ENCODE measurements around the gene SCART1.
"Not testable (repeated sequence)": the region's sequence is repeated elsewhere in the genome, so short reads cannot be mapped to it uniquely, and the experiment has no call there.

SCART1 gene

GRCh38 chr10:133438711-133439273, 15.0 kb upstream of the SCART1 start:
- DNase-seq: no peak

DNA sequence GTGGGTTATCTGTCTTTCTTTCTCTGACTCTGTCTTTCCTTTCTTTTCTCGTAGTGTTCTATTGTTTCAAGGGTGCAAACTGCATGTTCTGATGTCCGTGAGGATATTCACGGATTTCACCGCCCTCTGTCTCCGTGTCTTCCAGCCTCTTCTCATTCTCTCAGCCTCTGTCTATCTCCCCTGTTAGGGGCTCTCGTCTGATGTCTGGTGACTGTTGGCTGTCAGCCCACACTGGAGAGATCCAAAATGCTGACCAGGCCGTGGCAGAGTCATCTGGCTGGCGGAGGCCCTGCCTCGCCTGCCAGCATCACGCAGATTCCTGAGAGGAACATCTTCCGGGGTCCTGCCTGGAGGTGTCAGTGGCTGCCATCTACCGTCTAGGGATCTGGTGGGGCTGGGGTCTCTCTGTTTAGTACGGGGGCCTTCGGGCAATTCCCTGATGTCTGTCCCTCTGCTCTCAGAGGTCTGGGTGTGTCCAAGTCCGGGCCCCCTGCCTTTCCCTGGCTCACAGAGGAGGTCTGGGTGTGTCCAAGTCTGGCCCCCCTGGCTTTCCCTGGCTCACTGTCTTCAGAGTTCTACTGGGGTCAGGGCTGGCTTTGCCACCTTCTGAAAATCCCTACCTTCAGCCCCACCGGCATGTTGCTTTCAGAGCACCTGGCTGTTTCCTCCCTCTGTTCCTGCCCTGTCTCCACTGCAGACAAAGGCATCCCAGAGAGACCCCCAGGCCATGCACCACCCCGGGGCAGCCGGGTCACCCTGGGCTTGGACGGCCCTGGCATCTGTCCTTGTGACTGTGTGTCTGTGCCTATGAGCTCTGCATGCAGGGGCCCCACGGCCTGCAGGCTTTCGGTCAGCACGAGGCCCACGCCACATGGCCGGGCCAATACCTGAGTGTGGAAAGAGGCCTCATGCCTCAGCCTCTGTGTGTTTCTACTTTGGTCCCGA, 14.0 kb upstream of the SCART1 start:
- no peak for DNase-seq

DNA sequence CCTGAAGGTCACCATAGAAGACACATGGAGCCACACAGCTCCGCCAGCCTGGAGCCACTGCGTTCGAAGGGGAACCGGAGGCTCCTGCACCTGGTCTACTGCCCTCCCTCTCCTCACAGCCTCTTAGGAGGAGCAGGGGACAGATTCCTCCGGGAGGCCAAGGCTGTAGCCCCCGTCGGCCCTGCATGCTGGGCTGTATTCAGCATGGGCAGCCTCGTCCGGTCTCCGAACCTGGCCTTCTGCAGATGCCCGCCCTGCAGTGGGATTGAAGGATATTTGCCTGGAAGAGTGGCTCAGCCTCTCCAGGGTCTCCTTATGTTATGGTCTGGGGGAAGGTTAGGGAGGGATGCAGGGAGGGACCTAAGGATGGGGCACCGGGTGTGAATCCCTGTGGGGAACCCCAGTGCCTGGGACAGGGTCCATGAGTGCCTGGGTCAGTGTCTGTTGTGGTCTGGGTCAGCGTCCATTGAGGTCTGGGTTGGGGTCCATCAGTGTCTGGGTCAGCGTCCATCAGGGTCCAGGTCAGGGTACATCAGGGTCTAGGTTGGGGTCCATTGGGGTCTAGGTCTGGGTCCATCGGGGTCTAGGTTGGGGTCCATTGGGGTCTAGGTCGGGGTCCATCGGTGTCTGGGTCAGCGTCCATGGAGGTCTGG, 13.0 kb upstream of the SCART1 start:
- no peak for DNase-seq

GRCh38 chr10:133441356-133441755, 12.4 kb upstream of the SCART1 start:
- DNase-seq: not testable (repeated sequence)

DNA sequence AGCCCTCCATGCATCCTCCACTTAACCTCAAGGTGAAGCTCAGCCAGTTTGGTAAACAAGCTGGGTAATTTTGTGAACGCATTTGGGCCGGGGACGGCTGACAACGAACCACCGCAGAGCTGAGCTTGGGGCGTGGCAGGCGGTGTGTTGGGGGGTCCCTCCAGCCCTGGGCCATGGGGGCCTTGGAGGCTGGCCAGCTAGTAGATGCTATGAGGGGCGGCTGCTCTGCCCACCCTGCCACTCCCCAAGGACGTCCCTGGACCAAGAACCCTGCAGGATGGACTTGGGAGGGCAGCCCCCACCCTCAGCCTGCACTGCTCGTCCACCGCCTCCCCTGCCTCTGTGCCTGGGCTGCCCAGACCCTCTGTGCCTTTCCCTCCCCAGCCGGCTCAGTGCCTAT, 12.0 kb upstream of the SCART1 start:
- DNase-seq: no peak

GRCh38 chr10:133442191-133442966, 11.4 kb upstream of the SCART1 start:
- no peak for DNase-seq

DNA sequence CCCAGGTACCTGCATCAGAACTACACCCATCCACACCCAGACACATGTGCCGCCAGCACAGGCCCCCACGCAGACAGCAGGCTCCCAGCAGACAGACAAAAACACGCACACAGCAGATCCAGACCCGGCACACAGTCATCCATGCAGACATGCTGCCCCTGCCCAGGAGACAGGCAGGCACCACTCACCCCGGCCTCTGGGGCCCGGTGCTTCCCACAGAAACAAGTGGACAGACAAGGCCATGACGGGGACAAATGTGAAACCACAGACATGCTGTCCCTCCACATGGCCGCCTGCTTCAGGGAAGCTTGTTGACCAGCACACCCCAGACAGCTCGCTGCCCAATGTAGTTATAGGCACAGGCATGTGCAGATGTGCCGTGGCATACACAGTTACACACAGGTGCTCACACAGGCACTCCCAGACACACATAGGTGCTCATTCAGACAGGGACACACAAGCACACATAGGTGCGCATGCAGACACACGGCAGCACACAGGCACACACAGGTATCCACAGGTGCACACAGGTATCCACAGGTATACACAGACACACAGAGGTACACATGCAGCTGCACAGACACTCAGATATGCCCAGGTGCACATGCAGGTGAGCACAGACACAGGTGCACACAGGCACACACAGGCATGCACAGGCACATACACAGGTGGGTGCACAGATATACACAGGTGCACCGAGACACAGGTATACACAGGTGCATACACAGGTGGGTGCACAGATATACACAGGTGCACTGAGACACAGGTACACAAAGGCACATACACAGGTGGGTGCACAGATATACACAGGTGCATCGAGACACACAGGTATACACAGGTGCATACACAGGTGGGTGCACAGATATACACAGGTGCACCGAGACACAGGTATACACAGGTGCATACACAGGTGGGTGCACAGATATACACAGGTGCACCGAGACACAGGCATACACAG, 10.5 kb upstream of the SCART1 start:
- no peak for DNase-seq

GRCh38 chr10:133444342-133445267, 9.1 kb upstream of the SCART1 start:
- no peak for DNase-seq

DNA sequence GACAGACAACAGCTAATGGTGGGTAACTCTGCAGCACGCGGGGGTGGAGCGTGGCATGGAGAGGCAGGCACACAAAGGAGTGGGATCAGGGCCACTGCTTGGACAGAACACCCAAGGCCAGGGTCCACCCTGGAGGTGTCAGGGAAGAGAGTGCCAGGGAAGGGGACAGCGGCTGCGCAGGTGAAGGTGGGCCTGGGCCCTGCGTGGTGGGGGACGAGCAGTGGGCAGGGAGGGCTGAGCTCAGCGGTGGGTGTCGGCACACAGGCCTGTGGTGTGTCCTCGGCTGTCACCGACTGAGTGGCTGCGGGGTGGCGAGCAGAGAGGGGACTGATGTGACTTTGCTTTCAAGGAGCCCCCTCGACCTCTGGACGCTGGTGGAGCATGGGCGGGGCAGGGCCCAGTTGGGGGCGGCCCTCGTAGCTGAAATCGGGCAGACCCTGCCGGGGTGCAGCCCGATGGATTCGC, 8.4 kb upstream of the SCART1 start:
- no peak for DNase-seq

DNA sequence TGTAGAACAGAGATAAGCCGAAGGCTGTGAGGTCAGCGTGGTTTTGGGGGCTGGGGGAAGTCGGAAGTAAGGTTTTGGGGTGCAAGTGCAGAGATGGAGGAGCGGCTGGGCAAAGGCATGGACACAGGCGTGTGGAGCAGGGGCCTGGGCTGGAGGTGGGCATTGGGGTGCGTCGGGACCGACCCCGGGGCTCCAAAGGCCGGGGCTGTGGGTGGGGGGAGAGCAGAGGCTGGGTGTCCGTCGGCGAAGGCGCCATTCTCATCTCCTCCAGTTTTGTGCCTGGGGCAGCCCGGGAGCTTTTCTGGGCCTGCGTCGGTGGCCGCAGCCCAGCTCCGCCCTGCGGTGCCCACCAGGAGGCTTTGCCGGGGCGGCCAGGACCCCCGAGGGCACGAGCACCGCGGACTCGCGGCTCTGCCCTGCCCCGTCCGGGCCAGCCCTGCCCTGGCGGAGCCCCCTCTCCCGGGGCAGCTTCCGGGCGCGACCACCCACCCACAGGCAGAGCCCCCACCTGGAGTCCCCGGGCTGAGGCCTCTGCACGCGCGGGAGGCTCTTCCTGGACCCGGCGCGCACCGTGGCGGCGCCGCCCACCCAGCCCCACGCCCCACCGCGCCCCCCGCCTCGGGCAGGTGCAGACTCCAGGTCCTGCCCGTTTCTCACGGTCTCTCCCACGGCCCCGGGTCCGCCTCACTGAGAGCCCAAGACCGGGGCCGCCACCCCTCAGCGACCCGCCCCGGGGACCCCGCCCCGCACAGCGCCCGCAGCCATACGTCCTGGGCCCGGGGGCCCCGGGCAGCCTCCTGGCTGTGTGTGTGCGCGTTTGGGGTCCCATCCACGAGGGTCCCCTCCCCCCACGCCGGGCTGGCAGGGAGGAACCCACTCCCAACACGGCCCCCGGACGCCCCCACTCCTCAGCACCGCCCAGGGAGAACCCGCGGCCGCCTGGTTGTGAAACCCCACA, 7.7 kb upstream of the SCART1 start:
- DNase-seq: no peak

- DNase-seq: no peak
Measured at GRCh38 chr10:133446979-133447378, 6.8 kb upstream of the SCART1 start.

GRCh38 chr10:133448120-133448519, 5.6 kb upstream of the SCART1 start:
- no peak for DNase-seq

DNA sequence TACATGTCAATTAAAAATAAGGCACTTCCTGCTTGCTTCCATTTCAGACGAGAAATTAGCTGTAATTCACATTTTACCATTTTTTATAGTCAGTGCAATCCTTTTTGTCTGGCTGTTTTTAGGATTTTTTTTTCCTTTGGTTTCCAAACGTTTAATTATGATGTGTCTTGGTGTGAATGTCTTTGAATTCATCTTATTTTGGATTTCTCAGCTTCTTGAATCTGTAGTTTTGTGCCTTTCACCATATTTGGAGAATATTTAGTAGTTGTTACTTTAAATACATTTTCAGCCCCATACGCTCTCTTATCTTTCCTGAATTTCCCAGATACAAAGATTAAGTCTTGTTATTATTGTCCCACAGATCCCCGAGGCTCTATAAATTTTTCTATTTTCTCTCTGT, 2.4 kb upstream of the SCART1 start:
- no peak for DNase-seq

DNA sequence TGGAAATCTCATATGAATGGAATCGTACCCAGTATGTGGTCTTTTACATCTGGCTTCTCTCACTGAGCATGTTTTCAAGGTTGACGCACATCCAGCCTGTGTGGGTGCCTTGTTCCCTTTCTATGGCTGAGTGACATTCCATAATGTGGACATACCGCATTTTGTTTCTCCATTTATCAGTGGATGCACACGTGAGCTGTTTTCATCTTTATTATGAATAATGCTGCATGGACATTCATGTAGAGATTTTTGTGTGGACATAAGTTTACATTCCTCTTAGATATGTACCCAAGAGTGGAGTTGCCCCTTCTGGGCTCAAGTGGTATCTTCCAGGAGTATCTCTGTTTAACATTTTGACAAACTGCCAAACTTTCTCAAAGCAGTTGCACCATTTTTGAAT, 1.3 kb upstream of the SCART1 start:
- no peak for DNase-seq

DNA sequence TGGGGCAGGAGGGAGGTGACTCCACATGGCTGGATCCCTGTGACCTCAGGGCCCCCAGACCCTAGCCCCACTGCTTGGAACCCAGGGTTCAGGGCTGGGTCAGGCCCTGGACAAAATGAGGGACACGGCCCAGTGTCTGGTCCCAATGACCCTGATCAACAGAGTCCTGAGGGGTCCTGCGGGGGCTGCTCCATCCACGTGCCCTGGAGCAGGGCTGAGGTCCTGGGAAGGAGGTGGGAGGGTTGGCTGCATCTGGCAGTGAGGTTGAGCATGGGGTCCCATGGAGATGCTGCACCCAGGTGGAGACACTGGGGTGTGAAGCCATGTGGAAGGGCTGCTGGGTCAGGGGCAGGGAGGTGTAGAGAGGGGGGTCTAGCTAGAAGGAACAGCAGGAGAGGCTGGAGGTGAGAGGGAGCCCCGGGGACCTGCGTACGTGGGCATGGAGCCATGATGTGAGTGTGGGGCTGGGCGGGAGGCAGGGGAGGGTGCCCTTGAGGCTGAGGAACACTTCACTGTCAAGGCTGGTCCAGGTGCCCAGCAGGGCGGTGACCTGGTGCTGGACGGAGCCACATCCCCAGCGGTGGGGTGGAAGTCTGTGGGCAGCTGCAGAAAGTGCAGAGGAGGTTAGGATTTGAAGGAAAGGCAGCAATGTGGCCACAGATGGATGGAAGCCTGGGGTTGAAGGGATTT, 604 bp downstream of the SCART1 start:
- no peak for DNase-seq

DNA sequence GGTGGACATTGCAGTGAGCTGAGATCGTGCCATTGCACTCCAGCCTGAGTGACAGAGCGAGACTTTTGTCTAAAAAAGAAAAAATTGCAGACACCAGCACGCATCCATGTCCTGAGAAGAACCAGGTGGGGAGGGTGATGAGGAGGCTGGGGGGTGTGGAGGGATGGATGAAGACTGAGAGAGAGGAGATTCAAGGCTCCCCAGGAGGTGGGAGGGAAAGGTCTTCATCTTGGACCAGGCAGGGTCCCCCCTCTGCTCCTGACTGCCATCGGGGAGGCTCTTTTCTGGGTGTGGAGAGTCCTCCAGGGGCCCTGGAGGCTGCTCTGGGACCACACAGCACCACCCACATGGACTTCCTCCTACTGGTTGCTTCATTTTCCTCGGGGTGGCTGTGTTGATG, 1.5 kb downstream of the SCART1 start:
- no peak for DNase-seq

DNA sequence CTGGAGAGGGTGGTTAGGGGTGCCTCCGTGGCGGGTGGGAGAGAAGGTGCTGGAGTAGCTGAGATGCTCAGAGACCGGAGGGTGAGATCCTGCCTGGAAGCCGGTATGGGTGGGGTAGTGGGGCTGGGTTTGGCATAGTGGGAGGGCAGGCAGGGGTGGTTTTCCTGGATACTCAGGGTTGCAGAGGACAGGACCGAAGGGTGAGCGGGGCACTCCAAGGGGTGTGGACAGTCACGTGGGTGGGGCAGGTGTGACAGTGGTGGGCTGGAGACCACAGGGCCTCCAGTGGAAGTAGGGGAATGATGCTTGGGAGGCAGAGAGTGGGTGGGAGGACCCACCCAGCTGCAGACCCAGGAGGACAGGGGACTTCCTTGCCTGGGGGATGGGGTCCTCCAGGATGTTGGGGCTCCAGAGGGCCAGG, 1.9 kb downstream of the SCART1 start:
- DNase-seq: no peak

DNA sequence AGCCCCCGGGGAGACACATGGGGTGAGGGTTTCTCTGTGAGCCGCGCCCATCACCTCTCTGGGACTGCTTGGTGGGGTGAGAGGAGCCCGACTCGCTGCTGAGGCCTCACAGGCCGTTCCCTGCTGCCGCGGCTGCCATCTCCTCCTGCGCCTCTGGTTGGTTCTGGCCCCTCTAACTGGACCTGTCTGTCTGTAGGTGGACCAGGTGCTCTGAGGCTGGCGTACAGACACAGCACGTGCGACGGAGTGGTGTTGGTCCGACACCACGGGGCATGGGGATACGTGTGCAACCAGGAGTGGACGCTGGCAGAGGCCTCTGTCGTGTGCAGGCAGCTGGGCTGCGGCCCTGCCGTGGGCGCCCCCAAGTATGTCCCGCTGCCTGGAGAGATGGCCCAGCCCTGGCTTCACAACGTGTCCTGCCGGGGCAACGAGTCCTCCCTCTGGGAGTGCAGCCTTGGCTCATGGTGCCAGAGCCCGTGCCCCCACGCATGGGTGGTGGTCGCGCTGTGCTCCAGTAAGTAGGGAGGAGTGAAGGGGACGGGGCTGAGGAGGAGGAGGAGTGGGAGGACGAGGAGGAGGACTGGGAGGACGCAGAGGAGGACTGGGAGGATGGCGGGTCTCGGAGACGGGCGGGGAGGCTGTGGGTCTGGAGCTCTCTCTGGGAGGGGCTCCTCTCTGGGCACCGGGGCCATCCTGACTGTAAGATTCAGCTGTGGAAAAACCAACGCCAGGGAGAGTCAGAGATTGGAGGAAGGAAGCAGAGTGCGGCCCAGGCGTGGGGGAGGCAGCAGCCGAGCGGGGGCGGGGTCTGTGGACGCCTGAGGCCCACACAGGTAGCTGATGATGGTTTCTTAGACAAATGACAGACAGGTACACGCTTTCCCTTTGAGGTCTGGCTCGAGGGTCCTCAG, 2.6 kb downstream of the SCART1 start:
- no peak for DNase-seq

Measured in activated CD4-positive, CD25-positive, alpha-beta regulatory T cell treated with anti-CD3 and anti-CD28 coated beads, Interleukin-2, amount 50 U/mL, for 72 hours (primary cell).